Endothelial cell (in vitro differentiated cells): ENCODE measurements around the gene ARMH2. TPM values are rescaled to one million over a fixed set of nuclear protein-coding genes. Genes with fewer than 3 reads are reported as not detected.
"Not testable (repeated sequence)": the region's sequence is repeated elsewhere in the genome, so short reads cannot be mapped to it uniquely, and the experiment has no call there.

ENCODE experiments used
- DNase-seq: peaks from one replicate; pipeline ENCODE4 v3.0.0; 2021; ENCODE audit warnings: low spot score
- H3K27ac Mint-ChIP-seq: one replicate; pipeline ENCODE4 v1.8.0; 2021; ENCODE audit warnings: mixed read lengths, inconsistent platforms; ENCODE audit not compliant: unreplicated experiment
- H3K27me3 Mint-ChIP-seq: one replicate; pipeline ENCODE4 v1.8.0; 2021; ENCODE audit warnings: mild to moderate bottlenecking, moderate library complexity, mixed read lengths, inconsistent platforms; ENCODE audit not compliant: unreplicated experiment
- H3K36me3 Mint-ChIP-seq: one replicate; pipeline ENCODE4 v1.8.0; 2021; ENCODE audit warnings: mild to moderate bottlenecking, low read depth, mixed read lengths, inconsistent platforms; ENCODE audit not compliant: unreplicated experiment
- H3K4me1 Mint-ChIP-seq: one replicate; pipeline ENCODE4 v1.8.0; 2021; ENCODE audit warnings: mild to moderate bottlenecking, mixed read lengths, inconsistent platforms; ENCODE audit not compliant: unreplicated experiment
- H3K4me3 Mint-ChIP-seq: one replicate; pipeline ENCODE4 v1.8.0; 2021; ENCODE audit warnings: mild to moderate bottlenecking, mixed read lengths, inconsistent platforms; ENCODE audit not compliant: unreplicated experiment
- H3K9me3 Mint-ChIP-seq: one replicate; pipeline ENCODE4 v1.8.0; 2021; ENCODE audit warnings: mixed read lengths, inconsistent platforms; ENCODE audit not compliant: unreplicated experiment
- total RNA-seq: library from RNA; stranded (reverse); fragmentation: NEBNext Ultra II Directional; extraction: Animal tissue kit (Norgen Biotek cat#: 25700); gene quantifications from one replicate; pipeline ENCODE4 v1.2.1, GENCODE V29; 2021; ENCODE audit not compliant: unreplicated experiment
- TF ChIP-seq, protein P1 (sequence below): fragments of 200-600 bp; sonication (generic); IDR thresholded peaks from one replicate; pipeline ENCODE4 v1.5.0; 2021; ENCODE audit warnings: antibody characterized with exemption; ENCODE audit not compliant: unreplicated experiment

ARMH2 gene
- total RNA-seq, 1 donor from 2014 or later, result not detected

DNA sequence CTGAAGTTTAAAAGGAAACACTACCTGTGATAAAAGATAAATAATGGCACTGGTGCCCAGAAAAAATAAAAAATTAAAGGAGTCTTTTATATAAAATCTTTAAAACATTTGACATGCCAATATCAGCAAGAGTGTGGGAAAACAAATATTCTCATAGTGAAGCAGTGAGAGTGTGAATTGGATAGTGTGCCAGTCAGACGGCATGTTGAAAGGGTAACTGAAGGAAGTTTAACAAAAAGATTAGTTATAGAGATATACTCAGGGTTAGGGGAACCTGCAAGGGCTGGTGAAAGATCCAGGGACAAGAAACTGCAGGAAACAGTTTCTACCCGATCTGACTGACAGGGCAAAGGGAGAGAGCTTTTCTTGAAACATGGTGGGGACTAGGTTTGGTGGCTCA lies 46.2 kb downstream of the ARMH2 start:
- H3K36me3 Mint-ChIP-seq, result no peaks in the 10 kb centered on the region
- H3K27ac Mint-ChIP-seq, result no peak overlapping the region

DNA sequence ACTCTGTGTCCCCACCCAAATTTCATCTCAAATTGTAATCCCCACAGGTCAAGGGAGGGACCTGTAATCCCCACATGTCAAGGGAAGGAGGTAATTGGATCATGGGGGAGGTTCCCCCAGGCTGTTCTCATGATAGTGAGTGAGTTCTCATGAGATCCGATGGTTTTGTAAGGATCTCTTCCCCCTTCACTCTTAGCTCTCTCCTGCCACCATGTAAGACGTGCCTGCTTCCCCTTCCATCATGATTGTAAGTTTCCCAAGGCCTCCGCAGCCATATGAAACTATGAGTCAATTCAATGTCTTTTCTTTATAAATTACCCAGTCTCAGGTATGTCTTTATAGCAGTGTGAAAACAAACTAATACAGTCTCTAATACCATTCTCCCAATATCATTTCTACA lies 47.8 kb downstream of the ARMH2 start:
- H3K4me1 Mint-ChIP-seq, H3K36me3 Mint-ChIP-seq, H3K9me3 Mint-ChIP-seq, H3K27me3 Mint-ChIP-seq, H3K4me3 Mint-ChIP-seq, DNase-seq, H3K27ac Mint-ChIP-seq: not testable (repeated sequence)

More for the DNA sequence above, 46.2 kb downstream of the ARMH2 start:
- H3K4me3 Mint-ChIP-seq, result no peak overlapping the region
- TF ChIP-seq, protein P1, sequence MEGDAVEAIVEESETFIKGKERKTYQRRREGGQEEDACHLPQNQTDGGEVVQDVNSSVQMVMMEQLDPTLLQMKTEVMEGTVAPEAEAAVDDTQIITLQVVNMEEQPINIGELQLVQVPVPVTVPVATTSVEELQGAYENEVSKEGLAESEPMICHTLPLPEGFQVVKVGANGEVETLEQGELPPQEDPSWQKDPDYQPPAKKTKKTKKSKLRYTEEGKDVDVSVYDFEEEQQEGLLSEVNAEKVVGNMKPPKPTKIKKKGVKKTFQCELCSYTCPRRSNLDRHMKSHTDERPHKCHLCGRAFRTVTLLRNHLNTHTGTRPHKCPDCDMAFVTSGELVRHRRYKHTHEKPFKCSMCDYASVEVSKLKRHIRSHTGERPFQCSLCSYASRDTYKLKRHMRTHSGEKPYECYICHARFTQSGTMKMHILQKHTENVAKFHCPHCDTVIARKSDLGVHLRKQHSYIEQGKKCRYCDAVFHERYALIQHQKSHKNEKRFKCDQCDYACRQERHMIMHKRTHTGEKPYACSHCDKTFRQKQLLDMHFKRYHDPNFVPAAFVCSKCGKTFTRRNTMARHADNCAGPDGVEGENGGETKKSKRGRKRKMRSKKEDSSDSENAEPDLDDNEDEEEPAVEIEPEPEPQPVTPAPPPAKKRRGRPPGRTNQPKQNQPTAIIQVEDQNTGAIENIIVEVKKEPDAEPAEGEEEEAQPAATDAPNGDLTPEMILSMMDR, result no peak
- no peak for DNase-seq
- no peaks in the 10 kb centered on the region for H3K9me3 Mint-ChIP-seq
- H3K27me3 Mint-ChIP-seq, result no peaks in the 10 kb centered on the region
- H3K4me1 Mint-ChIP-seq, result no peaks in the 10 kb centered on the region

DNA sequence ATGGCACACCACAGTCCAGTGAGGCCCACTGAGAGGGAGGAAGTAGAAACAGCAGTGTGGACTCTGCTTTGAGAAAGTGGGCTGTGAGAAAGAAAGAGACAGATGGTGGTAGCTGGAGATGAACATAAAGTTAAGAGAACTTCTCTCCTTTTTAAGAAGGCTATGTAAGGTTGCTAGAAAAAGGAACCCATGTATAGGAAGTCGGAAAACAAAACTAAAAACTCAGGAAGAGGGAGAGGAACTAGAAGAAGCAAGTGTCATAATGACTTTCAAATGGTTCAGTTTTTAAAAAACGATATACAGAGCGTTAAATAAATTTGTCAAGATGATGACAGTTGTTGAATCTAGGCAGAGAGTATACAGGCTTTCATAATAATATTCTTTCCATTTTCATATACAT lies 49.4 kb downstream of the ARMH2 start:
- TF ChIP-seq, protein P1, result no peak
- H3K4me3 Mint-ChIP-seq, result no peak overlapping the region
- no peak for DNase-seq
- H3K4me1 Mint-ChIP-seq, result no peaks in the 10 kb centered on the region
- H3K36me3 Mint-ChIP-seq, result no peaks in the 10 kb centered on the region
- H3K27me3 Mint-ChIP-seq, result no peaks in the 10 kb centered on the region
- no peaks in the 10 kb centered on the region for H3K9me3 Mint-ChIP-seq
- no peak overlapping the region for H3K27ac Mint-ChIP-seq

Other genes starting within 250 kb of the ARMH2 start
- gene KIAA0319, start 152.7 kb downstream of the ARMH2 start, total RNA-seq, result 0.18 TPM
- gene TDP2, start 132.0 kb downstream of the ARMH2 start, total RNA-seq, result 33.9 TPM
- 22.1 TPM for gene ACOT13, start 131.8 kb downstream of the ARMH2 start, total RNA-seq
- gene C6orf62, start 79.8 kb downstream of the ARMH2 start, total RNA-seq, result 88.8 TPM
- 24.7 TPM for gene GMNN, start 24.0 kb downstream of the ARMH2 start, total RNA-seq
- gene RIPOR2, start 137.0 kb upstream of the ARMH2 start, total RNA-seq, result 1.1 TPM